Right atrium auricular region (tissue), 2 donors: ENCODE results near the gene MRPL43. TPM values are rescaled to one million over a fixed set of nuclear protein-coding genes. Genes with fewer than 3 reads are reported as not detected.
A peak's percentile ranks its signal among the peaks of the same experiment; 100 is the strongest.

Experiments used
- DNase-seq: peaks from one replicate; pipeline ENCODE4 v3.0.0-alpha.2; 2019; ENCODE audit warnings: low spot score
- H3K27ac ChIP-seq, 2 donors: fragments of 200-600 bp; sonication (generic); 1 replicate in 1 of 2; 2 replicates in 1 of 2; pipeline ENCODE4 v1.5.1; 2016 to 2019
- H3K27me3 ChIP-seq, 2 donors: fragments of 200-600 bp; sonication (generic); one replicate each; pipeline versions ENCODE4 v1.5.1 to v1.6.0; 2017 to 2019
- H3K36me3 ChIP-seq: fragments of 200-600 bp; sonication (generic); one replicate; pipeline ENCODE4 v1.5.1; 2016
- H3K4me1 ChIP-seq, 2 donors: fragments of 200-600 bp; sonication (generic); one replicate each; pipeline versions ENCODE4 v1.5.1 to v1.6.0; 2017 to 2019
- H3K4me3 ChIP-seq, 2 donors: fragments of 200-600 bp; sonication (generic); 1 replicate in 1 of 2; 2 replicates in 1 of 2; pipeline ENCODE4 v1.5.1; 2017 to 2019; ENCODE audit warnings: mild to moderate bottlenecking in 1 of 2, moderate library complexity in 1 of 2
- H3K9me3 ChIP-seq, 2 donors: fragments of 200-600 bp; sonication (generic); one replicate each; pipeline ENCODE4 v1.5.1; 2019
- total RNA-seq, 2 donors: library from RNA; depleted of rRNA; stranded (reverse); fragments of >200 nt; gene quantifications; one replicate each; pipeline ENCODE4 v1.1.0, GENCODE V29; 2016
- TF ChIP-seq, protein P1 (sequence below), 2 donors: fragments of 200-600 bp; sonication (generic); IDR thresholded peaks; one replicate each; pipeline ENCODE4 v1.5.1; 2019; ENCODE audit warnings: antibody characterized with exemption in 2 of 2

The MRPL43 gene
- total RNA-seq, 2 donors from 2014 or later, result 60.1 to 88.4 TPM

DNA sequence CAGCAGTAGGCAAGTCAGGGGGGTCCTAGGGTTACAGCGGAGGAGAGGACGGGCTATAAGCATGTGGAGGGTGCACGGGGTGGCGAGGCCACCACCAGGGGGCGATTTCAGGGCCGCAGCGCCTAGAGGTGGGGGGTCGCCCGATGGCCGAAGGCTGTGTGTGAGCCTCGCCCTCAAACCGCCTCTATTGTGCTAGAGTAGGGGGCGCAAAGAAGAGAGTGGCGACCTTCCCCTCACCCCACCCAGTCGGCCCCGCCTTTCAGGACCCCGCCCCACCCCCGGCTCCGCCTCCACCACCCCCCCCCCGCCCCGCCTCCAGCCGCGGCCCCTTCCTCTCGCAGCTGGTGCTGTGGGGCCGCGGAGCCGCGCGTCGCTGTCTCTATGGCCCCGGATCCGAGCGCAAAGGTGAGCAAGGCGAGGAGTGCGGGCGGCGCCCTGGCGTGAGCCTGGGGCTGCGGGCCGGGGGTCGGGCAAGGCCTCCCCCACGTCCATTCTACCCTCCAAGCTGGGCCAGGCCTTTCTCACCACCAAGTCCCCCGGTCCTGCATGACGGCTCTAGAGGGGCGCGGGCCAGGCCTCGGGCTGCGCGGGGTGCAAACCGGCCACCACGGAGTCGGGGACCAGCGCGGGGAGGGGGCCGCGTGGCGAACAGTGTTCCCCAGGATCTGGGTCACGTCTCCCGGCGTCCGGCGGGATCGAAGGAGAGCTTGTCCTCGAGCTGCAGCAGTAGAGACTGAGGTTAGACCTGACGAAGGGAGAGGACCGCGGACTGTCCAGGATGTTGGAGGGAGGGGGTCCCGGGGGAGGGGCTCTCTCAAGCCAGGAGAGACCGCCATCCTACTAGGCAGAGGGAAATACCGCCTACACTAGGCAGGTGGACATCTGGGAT lies 17.9 kb downstream of the MRPL43 start, which contains the start of gene SEMA4G:
TSS of gene SEMA4G (plus strand) at position 318 of the 889 bp plus-strand sequence. CDS start 3,409 bp downstream, outside the sequence.
- H3K27ac ChIP-seq, result no peak within 1 kb of the TSS

GRCh38 chr10:100968863-100969186 lies 18.5 kb downstream of the MRPL43 start:
- Histone ChIP-seq H3K36me3 (no peaks in the 10 kb centered on the region), H3K4me1 (peaks cover 0 to 15% of the 10 kb centered on the region in 2 donors), H3K9me3 (no peaks in the 10 kb centered on the region), H3K27me3 (no peaks in the 10 kb centered on the region), H3K27ac (no peak overlapping the region), H3K4me3 (peak overlapping the region; percentile 45 to 62)
- TF ChIP-seq, protein P1, sequence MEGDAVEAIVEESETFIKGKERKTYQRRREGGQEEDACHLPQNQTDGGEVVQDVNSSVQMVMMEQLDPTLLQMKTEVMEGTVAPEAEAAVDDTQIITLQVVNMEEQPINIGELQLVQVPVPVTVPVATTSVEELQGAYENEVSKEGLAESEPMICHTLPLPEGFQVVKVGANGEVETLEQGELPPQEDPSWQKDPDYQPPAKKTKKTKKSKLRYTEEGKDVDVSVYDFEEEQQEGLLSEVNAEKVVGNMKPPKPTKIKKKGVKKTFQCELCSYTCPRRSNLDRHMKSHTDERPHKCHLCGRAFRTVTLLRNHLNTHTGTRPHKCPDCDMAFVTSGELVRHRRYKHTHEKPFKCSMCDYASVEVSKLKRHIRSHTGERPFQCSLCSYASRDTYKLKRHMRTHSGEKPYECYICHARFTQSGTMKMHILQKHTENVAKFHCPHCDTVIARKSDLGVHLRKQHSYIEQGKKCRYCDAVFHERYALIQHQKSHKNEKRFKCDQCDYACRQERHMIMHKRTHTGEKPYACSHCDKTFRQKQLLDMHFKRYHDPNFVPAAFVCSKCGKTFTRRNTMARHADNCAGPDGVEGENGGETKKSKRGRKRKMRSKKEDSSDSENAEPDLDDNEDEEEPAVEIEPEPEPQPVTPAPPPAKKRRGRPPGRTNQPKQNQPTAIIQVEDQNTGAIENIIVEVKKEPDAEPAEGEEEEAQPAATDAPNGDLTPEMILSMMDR (IDR thresholded peaks at IDR 0.05), result no peak
- no peak for DNase-seq

More for the DNA sequence above, 17.9 kb downstream of the MRPL43 start, which contains the start of gene SEMA4G:
- TF ChIP-seq, protein P1 (IDR thresholded peaks at IDR 0.05), result peak; percentile 59 to 79
- H3K4me1 ChIP-seq, result peaks cover 0 to 15% of the 10 kb centered on the region in 2 donors
- no peaks in the 10 kb centered on the region for H3K36me3 ChIP-seq
- DNase-seq, result peak; percentile 57
- no peaks in the 10 kb centered on the region for H3K9me3 ChIP-seq
- H3K27me3 ChIP-seq, result no peaks in the 10 kb centered on the region
- H3K4me3 ChIP-seq, result peak within 1 kb of the TSS; percentile 45 to 62

- H3K9me3 ChIP-seq, result no peaks in the 10 kb centered on the region
- peaks cover 2% of the 10 kb centered on the region for H3K36me3 ChIP-seq
- H3K4me3 ChIP-seq, result no peak overlapping the region
- H3K4me1 ChIP-seq, result peaks cover 0 to 15% of the 10 kb centered on the region in 2 donors
- no peak for DNase-seq
- no peaks in the 10 kb centered on the region for H3K27me3 ChIP-seq
- H3K27ac ChIP-seq, result no peak overlapping the region
- TF ChIP-seq, protein P1 (IDR thresholded peaks at IDR 0.05), result no peak
These were observed 19.1 kb downstream of the MRPL43 start for GRCh38 chr10:100968062-100968736.

DNA sequence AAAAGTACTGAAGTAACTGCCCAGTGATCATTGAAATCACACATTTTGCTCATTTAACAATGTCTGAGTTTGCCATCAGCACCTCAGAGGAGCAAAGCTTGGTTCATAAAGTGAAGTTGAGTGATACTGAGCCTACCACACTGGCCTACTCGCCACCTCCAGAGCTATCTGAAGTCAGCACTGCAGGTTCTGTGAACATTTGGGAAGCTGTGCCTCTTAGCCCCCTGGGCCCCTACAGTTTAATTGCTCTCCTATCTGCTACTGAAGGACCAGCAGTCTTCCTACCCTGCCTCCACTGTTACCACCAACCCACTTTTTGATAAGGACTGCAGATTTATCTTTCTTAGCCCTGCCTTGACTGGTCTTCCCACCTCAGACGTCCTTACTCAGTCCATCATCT lies 20.0 kb downstream of the MRPL43 start:
- no peak for DNase-seq

DNA sequence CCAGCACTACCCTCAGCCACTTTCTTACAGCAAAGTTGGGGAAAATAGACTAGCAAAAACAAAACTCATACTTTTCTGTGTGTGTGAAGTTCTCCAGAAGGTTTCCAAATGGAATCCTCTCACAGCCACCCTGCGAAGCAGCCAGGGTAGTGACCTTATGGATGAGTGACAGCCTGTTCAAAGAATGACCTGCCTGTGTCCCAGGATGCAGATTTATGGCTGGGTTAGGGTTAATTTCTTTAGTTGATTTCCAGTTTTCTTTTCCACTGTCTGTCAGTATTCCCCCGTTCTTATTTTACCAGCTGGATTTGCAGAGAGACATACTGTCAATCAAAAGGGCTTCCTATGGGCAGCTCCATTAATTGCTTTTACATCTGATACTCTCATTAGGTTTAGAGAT lies 20.4 kb downstream of the MRPL43 start:
- H3K4me3 ChIP-seq, result no peak overlapping the region
- no peak overlapping the region for H3K27ac ChIP-seq
- TF ChIP-seq, protein P1 (IDR thresholded peaks at IDR 0.05), result no peak
- no peaks in the 10 kb centered on the region for H3K27me3 ChIP-seq
- peaks cover 14% of the 10 kb centered on the region for H3K36me3 ChIP-seq
- H3K9me3 ChIP-seq, result no peaks in the 10 kb centered on the region
- peaks cover 0 to 15% of the 10 kb centered on the region in 2 donors for H3K4me1 ChIP-seq
- no peak for DNase-seq

More for the DNA sequence above, 20.0 kb downstream of the MRPL43 start:
- no peaks in the 10 kb centered on the region for H3K27me3 ChIP-seq
- no peak overlapping the region for H3K27ac ChIP-seq
- peaks cover 0 to 15% of the 10 kb centered on the region in 2 donors for H3K4me1 ChIP-seq
- TF ChIP-seq, protein P1 (IDR thresholded peaks at IDR 0.05), result no peak
- H3K36me3 ChIP-seq, result peaks cover 9% of the 10 kb centered on the region
- H3K9me3 ChIP-seq, result no peaks in the 10 kb centered on the region
- no peak overlapping the region for H3K4me3 ChIP-seq
